Measurements from ENCODE around the gene SAMD1. TPM values are rescaled to one million over a fixed set of nuclear protein-coding genes. Genes with fewer than 3 reads are reported as not detected.

SAMD1 gene
- total RNA-seq, result 19.0 and 24.1 TPM in 2 replicates
- 7.3 and 14.5 TPM in 2 replicates for polyA plus RNA-seq
- 17.3 and 32.4 TPM in 2 replicates for polyA plus RNA-seq (2012)
- polyA minus RNA-seq (ENCODE audit: low replicate concordance), result 20.4 and 24.4 TPM in 2 replicates

- Histone ChIP-seq H3K4me3 (replicated peaks in 1 of 4; ENCODE audit: control extremely low read depth in 1 of 4, insufficient read depth in 1 of 4, low read depth in 3 of 4, low read length in 4 of 4) (peak within 1 kb of the TSS; percentile 81 to 88 (median 83)), H3K9ac (ENCODE audit: insufficient read depth, low read length) (peak within 1 kb of the TSS; percentile 66), H3K9me3 (ENCODE audit: control insufficient read depth, insufficient read depth, low read depth, low read length) (no peaks in the 10 kb centered on the region), H3K27ac (ENCODE audit: insufficient read depth, low read length) (peak within 1 kb of the TSS; percentile 73), H3K79me2 (ENCODE audit: control insufficient read depth, insufficient read depth, low read length) (no peaks in the 10 kb centered on the region), H3K4me1 (ENCODE audit: control insufficient read depth, extremely low read depth, insufficient read depth, low read length) (peaks cover 2% of the 10 kb centered on the region), H3K27me3 (ENCODE audit: control insufficient read depth, insufficient read depth, low read length) (no peaks in the 10 kb centered on the region), H3K4me2 (ENCODE audit: extremely low read depth, insufficient read depth, low read length) (peak within 1 kb of the TSS; percentile 97), H3K36me3 (ENCODE audit: control insufficient read depth, insufficient read depth, low read length) (peaks cover 11% of the 10 kb centered on the region), H4K20me1 (ENCODE audit: control insufficient read depth, extremely low read depth, insufficient read depth, low read length) (no peaks in the 10 kb centered on the region), H2AFZ (ENCODE audit: low read length) (no peak within 1 kb of the TSS)
- no peak for TF ChIP-seq EZH2 (IDR thresholded peaks at IDR 0.05; ENCODE audit: low read length, missing control alignments)
- TF ChIP-seq CTCF (conservative IDR thresholded peaks at IDR 0.05 in 1 of 2, IDR thresholded peaks at IDR 0.05 in 1 of 2; ENCODE audit: low read depth in 1 of 2, low read length in 2 of 2), result no peak
- peak; percentile 88 to 94 for DNase-seq (ENCODE audit: low read depth in 2 of 2)
Observed at GRCh38 chr19:14090509-14091080, at the start of gene SAMD1. Gene SAMD1 (minus strand): TSS chr19:14090751.

- no peak overlapping the region for H3K9ac ChIP-seq (ENCODE audit: insufficient read depth, low read length)
- H3K79me2 ChIP-seq (ENCODE audit: control insufficient read depth, insufficient read depth, low read length), result peaks cover 8% of the 10 kb centered on the region
- no peak overlapping the region for H2AFZ ChIP-seq (ENCODE audit: low read length)
- H4K20me1 ChIP-seq (ENCODE audit: control insufficient read depth, extremely low read depth, insufficient read depth, low read length), result no peaks in the 10 kb centered on the region
- H3K9me3 ChIP-seq (ENCODE audit: control insufficient read depth, insufficient read depth, low read depth, low read length), result no peaks in the 10 kb centered on the region
- no peak overlapping the region for H3K4me3 ChIP-seq (replicated peaks in 1 of 4; ENCODE audit: control extremely low read depth in 1 of 4, insufficient read depth in 1 of 4, low read depth in 3 of 4, low read length in 4 of 4)
- peaks cover 5% of the 10 kb centered on the region for H3K4me1 ChIP-seq (ENCODE audit: control insufficient read depth, extremely low read depth, insufficient read depth, low read length)
- H3K4me2 ChIP-seq (ENCODE audit: extremely low read depth, insufficient read depth, low read length), result no peak overlapping the region
- DNase-seq (ENCODE audit: low read depth in 2 of 2), result no peak
- TF ChIP-seq EZH2 (IDR thresholded peaks at IDR 0.05; ENCODE audit: low read length, missing control alignments), result no peak
- no peaks in the 10 kb centered on the region for H3K36me3 ChIP-seq (ENCODE audit: control insufficient read depth, insufficient read depth, low read length)
- H3K27me3 ChIP-seq (ENCODE audit: control insufficient read depth, insufficient read depth, low read length), result no peaks in the 10 kb centered on the region
- no peak overlapping the region for H3K27ac ChIP-seq (ENCODE audit: insufficient read depth, low read length)
Observed at GRCh38 chr19:14139944-14140343, 49.4 kb upstream of the SAMD1 start.

DNA sequence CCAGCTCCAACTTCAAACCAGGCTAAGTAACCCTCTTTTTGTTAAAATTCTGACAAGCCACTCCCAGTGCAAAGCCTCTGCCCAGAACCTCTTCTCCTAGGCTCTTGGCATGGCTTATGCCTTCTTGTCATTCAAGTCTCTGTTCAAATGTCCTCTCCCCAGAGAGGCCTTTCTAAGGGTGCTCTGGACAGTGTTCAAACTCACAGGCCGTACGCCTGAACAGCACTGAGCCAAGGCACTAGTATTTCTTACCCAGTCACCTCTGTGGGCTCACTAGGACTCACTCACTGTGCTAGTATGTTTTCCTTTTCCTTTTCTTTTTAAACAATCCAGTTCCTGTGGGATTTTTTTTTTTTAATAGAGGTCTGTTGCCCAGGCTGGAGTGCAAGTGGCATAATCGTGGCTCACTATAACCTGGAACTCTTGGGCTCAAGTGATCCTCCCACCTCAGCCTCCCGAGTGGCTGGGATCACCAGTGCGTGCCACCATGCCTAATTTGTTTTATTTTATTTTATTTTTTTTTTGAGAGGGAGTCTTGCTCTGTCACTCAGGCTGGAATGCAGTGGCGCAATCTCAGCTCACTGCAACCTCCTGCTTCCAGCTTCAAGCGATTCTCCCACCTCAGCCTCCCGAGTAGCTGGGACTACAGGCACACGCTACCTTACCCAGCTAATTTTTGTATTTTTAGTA, 48.2 kb upstream of the SAMD1 start:
- Histone ChIP-seq H3K9me3 (ENCODE audit: control insufficient read depth, insufficient read depth, low read depth, low read length) (no peaks in the 10 kb centered on the region), H3K27ac (ENCODE audit: insufficient read depth, low read length) (peak overlapping the region; percentile 17), H3K4me2 (ENCODE audit: extremely low read depth, insufficient read depth, low read length) (peak overlapping the region; percentile 42), H3K27me3 (ENCODE audit: control insufficient read depth, insufficient read depth, low read length) (no peaks in the 10 kb centered on the region), H4K20me1 (ENCODE audit: control insufficient read depth, extremely low read depth, insufficient read depth, low read length) (no peaks in the 10 kb centered on the region), H2AFZ (ENCODE audit: low read length) (no peak overlapping the region), H3K4me3 (replicated peaks in 1 of 4; ENCODE audit: control extremely low read depth in 1 of 4, insufficient read depth in 1 of 4, low read depth in 3 of 4, low read length in 4 of 4) (peak overlapping the region in 1 of 4 experiments; percentile 1), H3K9ac (ENCODE audit: insufficient read depth, low read length) (no peak overlapping the region), H3K36me3 (ENCODE audit: control insufficient read depth, insufficient read depth, low read length) (no peaks in the 10 kb centered on the region), H3K79me2 (ENCODE audit: control insufficient read depth, insufficient read depth, low read length) (peaks cover 13% of the 10 kb centered on the region), H3K4me1 (ENCODE audit: control insufficient read depth, extremely low read depth, insufficient read depth, low read length) (peaks cover 5% of the 10 kb centered on the region)
- peak; percentile 57 to 61 for DNase-seq (ENCODE audit: low read depth in 2 of 2)
- no peak for TF ChIP-seq CTCF (conservative IDR thresholded peaks at IDR 0.05 in 1 of 2, IDR thresholded peaks at IDR 0.05 in 1 of 2; ENCODE audit: low read depth in 1 of 2, low read length in 2 of 2)
- TF ChIP-seq EZH2 (IDR thresholded peaks at IDR 0.05; ENCODE audit: low read length, missing control alignments), result no peak
